22Rv1 (cell line): ENCODE data around the gene USP15.

ENCODE experiments used
- H3K27ac ChIP-seq: fragments of 450-650 bp; 2 replicates; pipeline ENCODE4 v1.5.1; 2017
- ZFX ChIP-seq: fragments of 450-650 bp; IDR thresholded peaks from 2 replicates; pipeline ENCODE4 v1.6.1; 2017; ENCODE audit warnings: antibody characterized with exemption, borderline replicate concordance
- TF ChIP-seq, protein P1 (sequence below): fragments of 450-650 bp; IDR thresholded peaks from 2 replicates; pipeline ENCODE4 v1.5.1; 2017; ENCODE audit warnings: mild to moderate bottlenecking

USP15 gene

DNA sequence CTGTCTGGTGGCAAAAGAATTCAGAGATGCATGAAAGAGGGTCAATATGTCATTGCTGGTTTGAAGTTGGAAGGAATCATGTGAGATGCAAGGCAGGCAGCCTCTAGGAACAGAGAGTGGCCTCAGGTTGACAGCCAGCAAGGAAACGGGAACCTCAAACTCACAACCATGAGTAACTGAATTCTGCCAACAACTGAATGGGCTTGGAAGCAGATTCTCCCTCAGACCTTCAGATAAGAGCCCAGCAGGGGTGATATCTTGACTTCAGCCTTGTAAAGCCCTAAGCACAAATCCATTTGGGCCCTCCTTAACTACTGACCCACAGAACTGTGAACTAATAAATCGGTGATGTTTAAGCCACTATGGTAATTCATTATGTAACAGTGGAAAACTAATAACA is 35.8 kb downstream of the USP15 start:
- H3K27ac ChIP-seq = no peak overlapping the region
- no peak for TF ChIP-seq ZFX
- TF ChIP-seq, protein P1, sequence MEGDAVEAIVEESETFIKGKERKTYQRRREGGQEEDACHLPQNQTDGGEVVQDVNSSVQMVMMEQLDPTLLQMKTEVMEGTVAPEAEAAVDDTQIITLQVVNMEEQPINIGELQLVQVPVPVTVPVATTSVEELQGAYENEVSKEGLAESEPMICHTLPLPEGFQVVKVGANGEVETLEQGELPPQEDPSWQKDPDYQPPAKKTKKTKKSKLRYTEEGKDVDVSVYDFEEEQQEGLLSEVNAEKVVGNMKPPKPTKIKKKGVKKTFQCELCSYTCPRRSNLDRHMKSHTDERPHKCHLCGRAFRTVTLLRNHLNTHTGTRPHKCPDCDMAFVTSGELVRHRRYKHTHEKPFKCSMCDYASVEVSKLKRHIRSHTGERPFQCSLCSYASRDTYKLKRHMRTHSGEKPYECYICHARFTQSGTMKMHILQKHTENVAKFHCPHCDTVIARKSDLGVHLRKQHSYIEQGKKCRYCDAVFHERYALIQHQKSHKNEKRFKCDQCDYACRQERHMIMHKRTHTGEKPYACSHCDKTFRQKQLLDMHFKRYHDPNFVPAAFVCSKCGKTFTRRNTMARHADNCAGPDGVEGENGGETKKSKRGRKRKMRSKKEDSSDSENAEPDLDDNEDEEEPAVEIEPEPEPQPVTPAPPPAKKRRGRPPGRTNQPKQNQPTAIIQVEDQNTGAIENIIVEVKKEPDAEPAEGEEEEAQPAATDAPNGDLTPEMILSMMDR = no peak

DNA sequence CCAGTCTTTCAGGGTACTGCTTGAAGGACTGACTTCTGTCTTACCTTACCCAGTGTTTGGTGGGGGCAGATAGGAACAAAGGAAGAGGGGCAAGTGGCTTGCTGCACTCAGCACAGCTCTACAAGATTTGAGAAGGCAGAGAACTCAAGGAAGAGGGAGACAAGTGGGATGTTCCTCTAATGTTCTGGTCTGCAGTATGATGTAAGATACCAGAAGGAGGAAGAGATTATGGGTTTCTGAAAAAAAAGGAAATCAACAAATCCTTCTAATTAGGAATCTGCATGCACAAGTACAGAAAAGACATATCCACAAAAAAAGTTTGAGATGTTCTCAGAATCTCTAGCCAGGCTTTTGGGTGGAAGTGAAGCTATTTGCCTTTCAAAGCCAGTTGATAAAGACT is 37.1 kb downstream of the USP15 start:
- TF ChIP-seq, protein P1 = no peak
- no peak for TF ChIP-seq ZFX
- no peak overlapping the region for H3K27ac ChIP-seq

DNA sequence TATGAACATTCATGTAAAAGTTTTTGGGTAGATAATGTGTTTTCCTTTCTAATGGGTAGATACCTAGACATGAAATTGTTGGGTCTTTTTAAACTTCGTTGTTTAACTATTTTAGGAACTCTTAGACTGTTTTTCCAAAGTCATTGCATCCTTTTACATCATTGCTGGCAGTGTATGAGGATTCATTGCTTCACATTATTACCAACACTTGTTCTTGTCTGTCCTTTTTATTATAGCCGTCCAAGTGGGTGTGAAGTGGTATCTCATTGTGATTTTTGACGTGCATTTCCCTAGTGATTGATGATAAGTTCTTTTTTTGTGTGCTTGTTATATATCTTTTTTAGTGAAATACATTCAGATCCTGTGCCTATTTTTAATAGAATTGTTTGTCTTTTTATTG is 39.4 kb downstream of the USP15 start:
- no peak overlapping the region for H3K27ac ChIP-seq
- no peak for TF ChIP-seq ZFX
- TF ChIP-seq, protein P1 = no peak

DNA sequence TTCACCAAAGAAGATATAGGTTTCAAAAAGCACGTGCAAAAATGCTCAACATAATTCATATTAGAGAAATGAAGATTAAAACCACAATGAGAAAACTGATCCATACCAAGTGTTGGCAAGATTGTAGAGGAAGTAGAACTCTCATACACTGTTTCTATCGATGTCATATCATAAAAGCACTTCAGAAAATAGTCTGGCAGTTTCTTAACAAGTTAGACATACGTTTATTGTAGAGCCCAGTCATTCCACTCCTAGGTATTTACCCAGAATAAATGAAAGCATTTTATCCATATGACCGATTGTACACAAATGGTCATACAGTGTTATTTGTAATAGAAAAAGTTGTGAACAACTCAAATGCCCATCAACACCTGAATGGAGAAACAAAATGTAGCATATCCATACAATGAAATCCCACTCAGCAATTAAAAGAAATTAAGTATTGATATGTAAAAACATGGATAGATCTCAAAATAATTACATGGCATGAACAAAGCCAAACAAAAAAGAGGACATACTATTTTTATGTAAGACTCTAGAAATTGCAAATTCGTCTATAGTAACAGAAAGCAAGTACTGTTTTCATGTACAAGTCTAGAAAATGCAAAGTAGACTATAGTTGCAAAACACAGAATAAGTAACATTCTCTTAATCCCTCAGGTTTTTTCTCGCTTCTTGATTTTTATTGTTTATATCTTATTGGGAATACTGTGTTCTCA is 41.0 kb downstream of the USP15 start:
- no peak overlapping the region for H3K27ac ChIP-seq
- no peak for TF ChIP-seq ZFX
- TF ChIP-seq, protein P1 = no peak

DNA sequence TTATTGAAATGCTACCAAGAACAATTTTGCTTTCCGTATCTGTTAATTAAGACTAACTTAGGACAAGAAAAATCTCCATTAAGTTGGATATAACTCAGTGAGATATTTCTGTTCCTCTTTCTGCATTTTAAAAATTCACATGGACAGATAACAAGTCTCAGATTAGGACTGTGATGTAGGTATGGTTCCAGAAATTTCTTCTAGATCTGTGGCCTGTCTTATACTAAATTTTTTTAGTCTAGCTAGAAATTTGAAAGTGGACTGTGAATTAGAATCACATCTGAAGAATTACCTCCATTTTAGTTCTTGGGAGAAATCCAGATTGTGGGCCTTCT is 41.6 kb downstream of the USP15 start:
- H3K27ac ChIP-seq = no peak overlapping the region
- TF ChIP-seq, protein P1 = no peak
- no peak for TF ChIP-seq ZFX

DNA sequence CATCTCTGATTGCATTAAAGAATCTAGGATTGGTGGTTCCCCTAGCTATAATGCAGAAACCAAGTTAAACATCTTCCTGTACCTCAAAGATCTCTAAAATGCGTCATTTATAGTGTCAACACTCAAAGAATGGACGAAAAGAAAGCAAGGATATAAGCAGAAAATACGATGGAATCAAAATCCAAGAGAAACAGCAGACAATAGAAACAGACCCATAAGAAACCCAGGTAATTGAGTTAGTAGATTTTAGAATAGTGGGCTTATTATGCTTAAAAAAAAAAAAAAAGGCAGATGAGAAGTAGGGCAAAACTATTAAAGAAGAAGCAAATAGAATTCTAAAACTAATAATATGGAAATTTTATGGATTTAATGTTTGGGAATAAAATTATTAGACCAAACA is 44.4 kb downstream of the USP15 start:
- no peak overlapping the region for H3K27ac ChIP-seq
- TF ChIP-seq, protein P1 = no peak
- TF ChIP-seq ZFX = no peak

DNA sequence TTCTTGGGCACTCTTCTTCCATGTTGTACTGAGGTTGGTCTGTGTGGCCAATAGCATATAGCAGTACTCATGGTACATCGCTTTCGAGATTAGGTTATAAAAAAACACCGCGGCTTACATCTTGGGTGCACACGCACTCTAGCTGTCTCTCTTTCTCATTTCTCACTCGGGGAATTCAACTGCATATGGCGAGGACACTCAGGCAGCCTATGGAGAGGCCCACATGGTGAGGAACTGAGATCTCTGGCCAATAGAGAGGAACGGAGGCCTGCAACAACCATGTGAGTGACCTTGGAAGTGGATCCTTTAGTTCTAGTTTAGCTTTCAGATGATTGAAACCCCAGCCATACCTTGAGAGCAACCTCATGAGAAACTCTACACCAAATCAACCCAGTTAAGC is 45.6 kb downstream of the USP15 start:
- no peak overlapping the region for H3K27ac ChIP-seq
- TF ChIP-seq, protein P1 = no peak
- TF ChIP-seq ZFX = no peak
